Iris pigment epithelial cell (primary cell): ENCODE data around the gene AUH.
A peak's percentile ranks its signal among the peaks of the same experiment; 100 is the strongest.

Experiments
- DNase-seq: peaks from one replicate; pipeline ENCODE4 v3.0.0-alpha.2; 2011; ENCODE audit warnings: low read depth

AUH gene

GRCh38 chr9:91295357-91295756, 66.4 kb downstream of the AUH start:
- DNase-seq = no peak

- DNase-seq = no peak
Observed at GRCh38 chr9:91291866-91292265, 69.9 kb downstream of the AUH start.

DNA sequence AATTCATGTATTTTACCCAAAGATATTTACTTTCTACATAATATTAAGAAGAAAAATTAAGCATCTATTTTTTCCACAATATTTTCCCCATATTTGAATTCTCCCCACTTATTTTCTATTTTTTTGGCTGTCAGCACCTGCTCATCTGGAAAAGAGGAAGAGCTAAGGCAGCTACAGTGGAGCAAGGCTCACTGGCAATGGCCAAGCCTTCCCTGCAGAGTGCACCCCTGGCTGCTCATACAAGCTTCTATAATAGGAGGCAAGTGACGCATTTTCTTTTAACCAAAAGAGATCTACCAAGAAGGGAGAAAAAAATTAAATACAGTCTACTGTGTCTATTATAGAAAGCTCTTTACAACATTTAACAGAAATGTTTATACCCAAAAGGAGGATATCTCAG, 72.5 kb downstream of the AUH start:
- no peak for DNase-seq

DNA sequence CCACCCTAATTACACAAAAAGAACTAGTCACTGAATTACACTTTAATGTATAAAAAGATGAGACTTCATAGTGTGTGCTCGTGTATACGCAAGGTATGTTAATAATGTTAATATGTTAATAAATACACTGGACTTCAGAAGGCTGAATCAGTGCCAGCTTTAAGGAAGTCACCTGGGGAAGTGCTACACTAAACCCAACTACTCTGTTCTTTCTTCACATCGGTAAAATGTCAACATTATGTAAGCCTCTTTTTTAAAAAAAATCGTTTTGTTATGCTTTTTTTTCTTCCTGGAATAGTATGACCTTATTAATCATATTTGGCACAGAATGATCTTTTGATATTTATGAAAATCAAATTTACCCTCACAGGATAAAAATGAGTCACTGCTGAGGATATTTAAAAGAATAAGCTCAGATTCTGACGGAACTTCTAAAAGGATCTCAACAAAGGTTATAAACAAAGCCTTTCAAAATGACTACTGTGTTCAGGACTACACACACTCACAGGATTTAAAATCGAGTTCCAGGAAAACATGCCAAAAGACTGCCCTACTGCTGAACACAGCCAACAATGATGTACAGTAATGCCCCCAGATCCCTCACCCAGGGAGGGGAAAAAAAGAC, 75.9 kb downstream of the AUH start:
- peak; percentile 60 for DNase-seq

DNA sequence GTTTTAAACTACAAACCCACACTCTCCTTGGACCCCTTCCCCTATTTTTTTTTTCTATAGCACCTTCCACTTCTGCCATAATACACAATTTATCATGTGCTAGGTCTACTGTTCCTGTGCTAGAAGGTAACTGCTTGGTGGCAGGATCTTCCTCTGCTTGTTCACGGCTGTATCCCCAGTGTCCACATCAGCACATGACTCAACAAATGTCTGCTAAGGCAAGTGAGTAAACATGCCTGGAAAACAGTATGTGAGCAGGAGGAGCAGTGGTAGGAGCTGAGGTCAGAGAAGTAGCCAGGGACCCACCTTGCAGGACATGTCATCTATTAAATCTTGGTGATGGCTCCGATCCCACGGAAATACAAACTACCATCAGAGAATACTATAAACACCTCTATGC, 79.4 kb downstream of the AUH start:
- DNase-seq = peak; percentile 69

- DNase-seq = no peak
Observed at GRCh38 chr9:91279296-91280204, 82.2 kb downstream of the AUH start.

DNA sequence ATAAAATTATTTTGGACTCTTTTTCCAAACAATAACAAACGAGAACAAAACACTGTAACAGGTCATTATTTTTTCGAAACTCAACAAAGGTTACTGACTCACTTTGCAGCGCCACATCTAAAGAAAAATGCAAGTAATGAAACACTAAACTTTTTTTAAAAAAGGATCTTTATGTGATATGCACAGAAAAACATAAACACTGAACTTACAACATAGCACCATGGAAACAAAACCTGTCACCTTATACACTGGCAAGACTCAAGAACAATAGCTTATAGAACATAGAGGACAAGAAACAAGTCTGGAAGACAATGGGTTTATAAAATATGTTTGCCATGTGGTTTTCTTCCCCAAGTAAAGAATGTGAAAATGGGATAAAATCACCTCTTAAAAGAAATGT, 85.2 kb downstream of the AUH start:
- DNase-seq = no peak

DNA sequence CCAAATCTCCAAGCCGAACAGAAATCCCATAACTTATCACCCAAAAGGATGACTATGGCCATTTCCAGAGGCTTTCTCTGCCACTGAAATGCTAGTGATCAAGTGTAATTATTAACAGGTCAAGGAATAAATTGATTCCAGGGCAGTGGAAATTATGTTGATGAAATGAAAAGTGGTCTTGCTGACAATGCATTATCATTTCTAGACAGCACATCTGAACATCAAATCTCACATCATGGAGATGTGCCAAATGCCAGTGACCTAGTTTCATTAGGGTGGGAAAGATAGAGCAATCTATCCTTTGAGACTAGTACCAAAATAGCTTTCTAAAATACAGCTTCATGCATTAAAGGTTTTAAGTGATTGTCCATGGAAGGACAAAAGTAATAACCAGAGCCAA, 86.1 kb downstream of the AUH start:
- no peak for DNase-seq

GRCh38 chr9:91274949-91275492, 86.7 kb downstream of the AUH start:
- DNase-seq = no peak

- peak; percentile 76 for DNase-seq
Observed at GRCh38 chr9:91273853-91274552, 87.7 kb downstream of the AUH start.

GRCh38 chr9:91271156-91271555, 90.6 kb downstream of the AUH start:
- no peak for DNase-seq

- no peak for DNase-seq
Observed at GRCh38 chr9:91269907-91270491, 91.7 kb downstream of the AUH start.

DNA sequence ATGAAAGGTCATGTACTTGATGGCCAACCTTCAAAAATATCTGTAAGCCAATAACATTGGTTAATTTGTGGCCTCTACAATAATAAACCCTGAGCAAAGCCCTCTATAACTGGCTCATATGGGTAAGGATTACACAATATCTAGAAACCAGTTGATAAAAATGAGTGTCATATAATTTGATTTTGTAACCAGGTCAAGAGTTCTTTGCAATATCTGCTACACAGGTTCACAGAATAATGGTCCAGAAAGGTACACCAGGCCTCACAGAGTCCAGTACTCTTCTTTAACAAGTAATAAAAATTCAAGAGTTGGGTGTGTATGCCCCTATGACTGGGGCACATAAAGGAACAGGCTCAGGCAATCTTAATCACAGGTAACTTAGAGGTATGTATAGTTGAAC, 95.3 kb downstream of the AUH start:
- no peak for DNase-seq

GRCh38 chr9:91265514-91265913, 96.2 kb downstream of the AUH start:
- no peak for DNase-seq

DNA sequence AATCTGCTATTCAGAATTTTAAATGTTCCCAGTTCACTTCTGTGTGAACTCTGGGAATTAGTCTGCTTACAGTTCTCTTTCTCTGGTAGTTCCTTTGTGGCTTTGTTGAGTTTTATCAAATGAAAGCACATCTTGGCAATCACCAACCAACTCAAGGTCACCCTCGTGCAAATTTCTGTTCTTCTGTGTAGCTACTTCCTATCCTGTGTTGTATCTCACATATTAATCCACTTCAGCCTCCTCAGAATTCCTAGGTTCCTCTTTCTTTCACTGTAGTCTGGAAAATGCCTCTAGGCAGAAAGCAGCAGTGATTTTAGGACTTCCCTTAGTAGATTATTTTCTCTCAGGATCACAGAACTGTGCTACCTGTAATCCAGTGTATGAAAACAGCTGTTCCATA, 100.3 kb downstream of the AUH start:
- no peak for DNase-seq

DNA sequence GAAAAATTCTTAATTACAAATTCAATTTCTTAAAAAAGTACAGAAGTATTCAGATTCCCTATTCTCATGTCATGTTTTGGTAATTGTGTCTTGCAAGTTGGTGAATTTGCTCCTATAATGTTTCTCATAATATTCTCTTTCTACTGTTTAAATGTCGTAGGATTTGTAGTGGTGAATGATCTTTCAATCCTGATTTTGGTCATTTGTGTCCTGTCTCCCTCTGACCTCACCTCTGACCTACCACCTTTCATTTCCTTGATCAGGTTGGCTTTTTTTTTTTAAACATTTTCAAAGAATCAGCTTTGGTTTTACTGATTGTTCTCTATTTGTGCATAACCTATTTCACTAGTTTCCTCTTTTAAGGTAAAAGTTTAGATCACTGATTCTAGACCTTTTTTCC, 102.6 kb downstream of the AUH start:
- DNase-seq = no peak

DNA sequence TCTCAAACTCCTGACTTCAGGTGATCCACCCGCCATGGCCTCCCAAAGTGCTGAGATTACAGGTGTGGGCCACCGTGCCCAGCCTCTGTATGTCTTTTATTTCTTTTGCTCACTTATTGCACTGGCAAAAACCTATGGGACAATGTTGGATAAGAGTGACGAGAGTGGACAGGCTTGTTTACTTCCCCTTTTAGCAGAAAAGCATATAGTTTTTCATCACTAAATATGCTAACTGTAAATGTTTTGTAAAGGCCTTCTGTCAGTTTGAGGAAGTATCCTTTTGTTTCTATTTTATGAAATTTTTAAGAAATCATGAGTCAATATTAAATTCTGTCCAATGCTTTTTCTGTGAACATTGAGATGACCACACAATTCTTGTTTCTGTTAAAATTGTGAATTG, 103.3 kb downstream of the AUH start:
- DNase-seq = no peak

- no peak for DNase-seq
Observed at GRCh38 chr9:91256235-91256634, 105.5 kb downstream of the AUH start.

- DNase-seq = peak; percentile 62
Observed at GRCh38 chr9:91255327-91255726, 106.4 kb downstream of the AUH start.

DNA sequence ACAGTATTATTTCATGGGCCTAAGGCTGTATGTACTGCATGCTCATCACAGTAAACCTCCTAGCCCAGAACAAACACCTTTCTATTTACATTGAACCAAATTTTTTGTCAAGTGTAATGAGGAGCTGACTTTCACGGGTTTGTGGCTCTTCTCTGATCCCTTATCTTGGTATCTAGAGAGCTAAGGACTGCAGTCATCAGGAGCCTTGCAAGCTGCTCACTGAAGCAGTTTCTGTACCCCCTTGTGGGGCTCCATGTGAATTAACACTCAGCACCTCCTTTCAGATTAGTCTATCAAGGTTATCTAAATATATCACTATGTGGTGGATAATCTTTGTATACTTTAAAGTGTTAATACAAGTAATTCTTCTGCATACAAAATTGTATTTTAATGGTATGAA, 108.2 kb downstream of the AUH start:
- peak; percentile 38 for DNase-seq

DNA sequence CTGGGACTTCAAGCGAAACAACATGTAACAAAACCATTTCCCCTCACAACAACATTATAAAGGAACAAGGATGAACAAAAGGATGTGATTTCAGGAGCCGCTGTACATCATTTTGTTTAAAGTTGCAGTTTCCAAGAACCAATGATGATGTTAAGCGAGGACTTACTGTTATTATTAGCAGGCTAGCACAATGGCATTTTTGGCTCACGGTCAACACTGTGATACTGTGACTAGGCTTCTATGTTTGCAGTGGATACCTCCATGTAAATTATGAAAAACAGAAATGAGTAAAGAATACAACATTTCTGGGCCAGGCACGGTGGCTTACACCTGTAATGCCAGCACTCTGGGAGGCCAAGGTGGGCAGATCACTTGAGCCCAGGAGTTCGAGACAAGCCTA, 113.0 kb downstream of the AUH start:
- DNase-seq = no peak

DNA sequence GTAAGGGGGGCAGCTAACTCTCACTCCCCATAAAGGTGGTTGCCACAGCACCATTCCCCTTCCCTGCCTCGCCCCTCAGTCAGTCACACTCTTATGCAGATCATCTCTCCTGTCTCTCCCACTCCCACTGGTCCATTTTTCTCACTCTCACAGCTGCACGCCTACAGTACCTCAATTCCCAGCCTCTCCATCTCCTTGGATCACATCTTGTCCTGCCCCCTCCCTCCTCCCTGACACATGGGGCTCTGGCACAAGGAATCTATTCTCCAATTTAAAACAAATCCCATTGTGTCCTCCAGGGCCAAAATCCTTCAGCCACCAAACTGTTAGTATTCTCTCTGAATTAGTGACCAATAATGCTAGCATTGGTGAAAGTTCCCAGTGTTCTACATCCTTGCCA, 114.4 kb downstream of the AUH start:
- DNase-seq = no peak
